Glomerular visceral epithelial cell (primary cell): ENCODE measurements around the gene AP2B1.
"Not testable (repeated sequence)": the region's sequence is repeated elsewhere in the genome, so short reads cannot be mapped to it uniquely, and the experiment has no call there.

ENCODE experiments used
- DNase-seq: peaks from one replicate; pipeline ENCODE4 v3.0.0-alpha.2; 2016; ENCODE audit errors: extremely low spot score

Gene AP2B1

GRCh38 chr17:35748341-35748841, 161.3 kb downstream of the AP2B1 start:
- DNase-seq, result peak; percentile 32

GRCh38 chr17:35748979-35749378, 161.9 kb downstream of the AP2B1 start:
- DNase-seq, result no peak

GRCh38 chr17:35749560-35750412, 162.7 kb downstream of the AP2B1 start:
- no peak for DNase-seq

GRCh38 chr17:35750526-35751395, 163.6 kb downstream of the AP2B1 start:
- DNase-seq, result no peak

- not testable (repeated sequence) for DNase-seq
Observed at GRCh38 chr17:35751541-35751940, 164.4 kb downstream of the AP2B1 start.

- DNase-seq, result no peak
Observed at GRCh38 chr17:35752471-35752870, 165.3 kb downstream of the AP2B1 start.

GRCh38 chr17:35752945-35753764, 166.0 kb downstream of the AP2B1 start, which contains the start of gene GAS2L2:
GAS2L2 (minus strand) TSS chr17:35753239; CDS start chr17:35752850, 389 bp downstream.
- no peak for DNase-seq

- DNase-seq, result no peak
Observed at GRCh38 chr17:35757243-35757642, 170.1 kb downstream of the AP2B1 start.

- DNase-seq, result no peak
Observed at GRCh38 chr17:35760587-35760986, 173.5 kb downstream of the AP2B1 start, which contains the start of gene C17orf50. C17orf50 (plus strand) TSS chr17:35760887; CDS start chr17:35760942, 55 bp downstream.

GRCh38 chr17:35761601-35762000, 174.5 kb downstream of the AP2B1 start:
- DNase-seq, result no peak

- no peak for DNase-seq
Observed at GRCh38 chr17:35763767-35764122, 176.6 kb downstream of the AP2B1 start.

GRCh38 chr17:35764123-35764991, 177.2 kb downstream of the AP2B1 start:
- peak; percentile 95 for DNase-seq

GRCh38 chr17:35765086-35765710, 178.1 kb downstream of the AP2B1 start:
- DNase-seq, result no peak

- no peak for DNase-seq
Observed at GRCh38 chr17:35765756-35766488, 178.8 kb downstream of the AP2B1 start.

- no peak for DNase-seq
Observed at GRCh38 chr17:35766489-35766877, 179.4 kb downstream of the AP2B1 start.

GRCh38 chr17:35766903-35767510, 179.9 kb downstream of the AP2B1 start:
- DNase-seq, result peak; percentile 58

GRCh38 chr17:35768797-35769196, 181.7 kb downstream of the AP2B1 start:
- no peak for DNase-seq

- DNase-seq, result no peak
Observed at GRCh38 chr17:35769895-35770486, 182.9 kb downstream of the AP2B1 start.
